ENCODE results near the gene CXCL17.

DNA sequence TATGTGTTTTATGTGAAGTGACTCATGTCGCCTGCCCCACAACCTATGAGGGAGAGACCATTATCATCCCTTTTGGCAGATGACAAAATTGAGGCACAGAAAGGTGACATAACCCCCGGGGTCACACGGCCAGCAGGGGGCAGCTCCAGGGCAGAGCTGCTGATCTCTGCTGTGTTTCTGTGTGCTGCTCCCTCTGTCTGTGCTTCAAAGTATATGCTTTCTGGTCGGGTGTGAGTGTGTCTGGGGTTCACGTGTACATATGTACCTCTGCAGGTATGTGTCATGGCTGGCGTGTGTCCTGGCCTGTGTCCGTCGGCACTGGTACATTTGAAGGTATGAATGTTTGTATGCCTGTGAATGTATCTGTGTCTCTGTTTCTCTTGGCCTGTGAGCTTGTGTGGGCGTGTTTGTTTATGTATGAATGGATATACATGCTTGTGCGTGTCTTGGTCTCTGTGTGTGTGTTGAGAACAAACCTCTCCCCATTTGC lies 22.6 kb downstream of the CXCL17 start:
- TF ChIP-seq, protein P1, sequence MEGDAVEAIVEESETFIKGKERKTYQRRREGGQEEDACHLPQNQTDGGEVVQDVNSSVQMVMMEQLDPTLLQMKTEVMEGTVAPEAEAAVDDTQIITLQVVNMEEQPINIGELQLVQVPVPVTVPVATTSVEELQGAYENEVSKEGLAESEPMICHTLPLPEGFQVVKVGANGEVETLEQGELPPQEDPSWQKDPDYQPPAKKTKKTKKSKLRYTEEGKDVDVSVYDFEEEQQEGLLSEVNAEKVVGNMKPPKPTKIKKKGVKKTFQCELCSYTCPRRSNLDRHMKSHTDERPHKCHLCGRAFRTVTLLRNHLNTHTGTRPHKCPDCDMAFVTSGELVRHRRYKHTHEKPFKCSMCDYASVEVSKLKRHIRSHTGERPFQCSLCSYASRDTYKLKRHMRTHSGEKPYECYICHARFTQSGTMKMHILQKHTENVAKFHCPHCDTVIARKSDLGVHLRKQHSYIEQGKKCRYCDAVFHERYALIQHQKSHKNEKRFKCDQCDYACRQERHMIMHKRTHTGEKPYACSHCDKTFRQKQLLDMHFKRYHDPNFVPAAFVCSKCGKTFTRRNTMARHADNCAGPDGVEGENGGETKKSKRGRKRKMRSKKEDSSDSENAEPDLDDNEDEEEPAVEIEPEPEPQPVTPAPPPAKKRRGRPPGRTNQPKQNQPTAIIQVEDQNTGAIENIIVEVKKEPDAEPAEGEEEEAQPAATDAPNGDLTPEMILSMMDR (IDR thresholded peaks at IDR 0.05) = peak in 2 of 3 experiments; percentile 23 to 24
- no peak for TF ChIP-seq POLR2A (IDR thresholded peaks at IDR 0.05)

All from vagina (tissue), 2 donors.